ENCODE data around the gene SPHK1.
A peak's percentile ranks its signal among the peaks of the same experiment; 100 is the strongest.

Gene SPHK1

GRCh38 chr17:76376318-76377133 is 7.9 kb upstream of the SPHK1 start:
- ATAC-seq (no peak), DNase-seq (no peak)
- Mint-ChIP-seq H3K4me3 (no peak overlapping the region), H3K9me3 (no peaks in the 10 kb centered on the region), H3K27ac (no peak overlapping the region), H3K27me3 (peaks cover 9% of the 10 kb centered on the region), H3K4me1 (no peaks in the 10 kb centered on the region)

- no peak overlapping the region for H3K27ac Mint-ChIP-seq
- DNase-seq (no peak), ATAC-seq (no peak)
- H3K9me3 Mint-ChIP-seq = no peaks in the 10 kb centered on the region
- peaks cover 9% of the 10 kb centered on the region for H3K4me1 Mint-ChIP-seq
- H3K4me3 Mint-ChIP-seq = no peak overlapping the region
- H3K27me3 Mint-ChIP-seq = peaks cover 20% of the 10 kb centered on the region
Observed at GRCh38 chr17:76378548-76379274, 5.7 kb upstream of the SPHK1 start.

DNA sequence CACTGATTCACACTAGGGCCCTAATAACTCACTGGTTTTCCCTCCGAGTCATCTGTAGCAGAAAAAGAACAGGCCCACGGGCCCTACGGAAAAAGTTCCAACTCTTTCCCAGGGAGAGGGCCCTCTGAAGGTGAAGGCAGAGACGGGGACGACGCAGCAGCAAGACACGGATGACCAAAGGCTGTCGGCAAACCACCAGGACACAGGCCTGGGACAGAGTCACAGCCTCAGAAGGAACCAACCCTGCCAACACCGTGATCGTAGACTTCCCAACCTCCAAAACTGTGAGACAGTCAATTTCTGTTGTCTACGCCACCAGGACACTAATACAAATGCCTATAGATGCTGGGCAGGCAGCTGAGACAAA is 5.2 kb upstream of the SPHK1 start:
- H3K4me1 Mint-ChIP-seq = peaks cover 12% of the 10 kb centered on the region
- H3K4me3 Mint-ChIP-seq = no peak overlapping the region
- DNase-seq (no peak), ATAC-seq (no peak)
- H3K27ac Mint-ChIP-seq = no peak overlapping the region
- H3K27me3 Mint-ChIP-seq = peaks cover 20% of the 10 kb centered on the region
- H3K9me3 Mint-ChIP-seq = no peaks in the 10 kb centered on the region

- no peaks in the 10 kb centered on the region for H3K9me3 Mint-ChIP-seq
- DNase-seq (no peak), ATAC-seq (no peak)
- peaks cover 20% of the 10 kb centered on the region for H3K27me3 Mint-ChIP-seq
- peaks cover 12% of the 10 kb centered on the region for H3K4me1 Mint-ChIP-seq
- H3K4me3 Mint-ChIP-seq = no peak overlapping the region
- no peak overlapping the region for H3K27ac Mint-ChIP-seq
Observed at GRCh38 chr17:76379646-76380376, 4.6 kb upstream of the SPHK1 start.

- Mint-ChIP-seq H3K9me3 (no peaks in the 10 kb centered on the region), H3K4me1 (peaks cover 31% of the 10 kb centered on the region), H3K4me3 (peak overlapping the region in 1 of 2 donors; percentile 95), H3K27me3 (peaks cover 20% of the 10 kb centered on the region), H3K27ac (no peak overlapping the region)
- ATAC-seq = no peak
- no peak for DNase-seq
Observed at GRCh38 chr17:76381633-76382350, 2.6 kb upstream of the SPHK1 start.

- Mint-ChIP-seq H3K9me3 (no peaks in the 10 kb centered on the region), H3K4me1 (peaks cover 36% of the 10 kb centered on the region), H3K4me3 (peak overlapping the region; percentile 95 to 98), H3K27me3 (peaks cover 20% of the 10 kb centered on the region), H3K27ac (peak overlapping the region; percentile 71 to 72)
- DNase-seq (peak in 1 of 2 donors; percentile 24), ATAC-seq (no peak)
Observed at GRCh38 chr17:76382351-76382802, 2.0 kb upstream of the SPHK1 start.

DNA sequence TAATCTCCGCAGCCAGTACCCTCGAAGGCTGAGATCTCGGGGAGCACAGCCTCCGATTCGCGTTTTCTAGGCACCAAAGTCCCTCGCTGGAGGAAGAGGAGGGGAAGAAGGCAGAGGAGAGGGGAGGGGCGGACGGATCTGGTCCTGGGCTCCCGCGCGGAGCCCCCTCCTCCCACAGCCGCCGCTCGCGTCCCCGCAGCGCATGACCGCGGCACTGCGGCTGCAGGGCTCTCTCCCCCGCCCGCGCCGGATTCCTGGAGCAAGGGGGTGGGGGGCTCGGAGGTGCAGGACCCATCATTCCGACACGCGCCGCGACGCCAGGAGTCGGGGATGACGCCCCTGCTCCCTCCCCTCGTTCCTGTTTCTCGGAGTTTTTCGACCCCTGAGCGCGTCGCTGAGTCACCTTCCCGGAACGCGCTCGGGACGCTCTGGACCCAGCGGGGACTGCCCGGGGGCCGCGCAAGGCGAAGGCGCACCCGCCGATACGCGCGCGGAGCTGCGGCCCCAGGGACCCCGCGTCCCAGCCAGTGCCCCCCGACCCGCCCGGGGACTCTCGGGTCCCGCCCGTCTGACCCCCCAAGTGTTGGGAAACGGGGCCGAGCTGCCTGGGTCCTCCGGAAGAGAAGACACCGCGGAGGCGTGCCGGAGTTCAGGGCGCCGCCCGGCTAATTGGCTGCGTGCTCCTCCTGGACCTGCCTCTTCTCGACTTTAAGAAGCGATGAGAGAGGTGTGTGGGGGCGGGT is 1.4 kb upstream of the SPHK1 start:
- Mint-ChIP-seq H3K4me1 (peaks cover 37% of the 10 kb centered on the region), H3K9me3 (no peaks in the 10 kb centered on the region), H3K27ac (peak overlapping the region; percentile 71 to 72), H3K4me3 (peak overlapping the region; percentile 95 to 98), H3K27me3 (peaks cover 20% of the 10 kb centered on the region)
- ATAC-seq (peak; percentile 73), DNase-seq (peak; percentile 77 to 80)

DNA sequence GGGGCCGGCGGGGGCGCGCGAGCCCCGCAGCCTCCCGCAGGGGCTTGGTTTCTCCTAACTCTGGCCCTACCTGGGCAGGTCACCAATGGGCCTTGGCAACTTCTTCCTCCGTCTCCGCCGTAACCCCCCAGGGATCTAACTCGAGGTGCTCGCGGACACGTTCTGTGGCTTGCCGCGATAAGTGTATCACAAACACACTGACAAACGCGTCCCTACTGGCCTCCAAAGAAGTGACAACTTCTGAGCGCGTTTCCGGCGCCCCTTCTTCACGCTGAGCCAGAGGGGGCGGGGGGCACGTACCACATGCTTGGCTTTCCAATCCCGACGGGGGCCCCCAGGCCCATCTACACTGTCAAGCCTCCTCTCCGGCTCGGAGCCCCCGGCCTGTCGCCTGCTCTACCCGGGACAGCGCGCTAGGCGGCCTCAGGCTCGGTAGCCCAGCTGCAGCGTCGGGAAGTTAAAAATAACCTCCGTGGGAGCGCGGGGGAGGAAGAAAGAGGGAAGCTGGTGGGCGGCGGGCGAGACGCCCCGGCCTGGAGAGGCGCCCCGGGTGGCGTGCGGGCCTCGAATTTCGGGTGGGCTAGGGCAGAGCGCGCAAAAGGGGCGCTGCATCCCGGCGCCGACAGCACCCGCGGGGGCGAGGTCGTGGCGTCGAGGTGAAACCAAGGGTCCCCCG is 725 bp upstream of the SPHK1 start:
- peak; percentile 71 to 74 for DNase-seq
- peak; percentile 54 for ATAC-seq

GRCh38 chr17:76384987-76385891 is 830 bp downstream of the SPHK1 start:
- H3K4me1 Mint-ChIP-seq = peaks cover 41% of the 10 kb centered on the region
- peak in 1 of 2 donors; percentile 51 for DNase-seq
- H3K27me3 Mint-ChIP-seq = peaks cover 20% of the 10 kb centered on the region
- no peaks in the 10 kb centered on the region for H3K9me3 Mint-ChIP-seq
- H3K4me3 Mint-ChIP-seq = peak overlapping the region; percentile 80
- no peak for ATAC-seq
- H3K27ac Mint-ChIP-seq = no peak overlapping the region

More for the DNA sequence above, 725 bp upstream of the SPHK1 start:
- Mint-ChIP-seq H3K9me3 (no peaks in the 10 kb centered on the region), H3K4me3 (peak overlapping the region; percentile 95 to 98), H3K4me1 (peaks cover 37% of the 10 kb centered on the region), H3K27ac (peak overlapping the region; percentile 87 to 95), H3K27me3 (peaks cover 20% of the 10 kb centered on the region)

GRCh38 chr17:76385892-76386786 is 1.7 kb downstream of the SPHK1 start:
- peak; percentile 39 for ATAC-seq

DNA sequence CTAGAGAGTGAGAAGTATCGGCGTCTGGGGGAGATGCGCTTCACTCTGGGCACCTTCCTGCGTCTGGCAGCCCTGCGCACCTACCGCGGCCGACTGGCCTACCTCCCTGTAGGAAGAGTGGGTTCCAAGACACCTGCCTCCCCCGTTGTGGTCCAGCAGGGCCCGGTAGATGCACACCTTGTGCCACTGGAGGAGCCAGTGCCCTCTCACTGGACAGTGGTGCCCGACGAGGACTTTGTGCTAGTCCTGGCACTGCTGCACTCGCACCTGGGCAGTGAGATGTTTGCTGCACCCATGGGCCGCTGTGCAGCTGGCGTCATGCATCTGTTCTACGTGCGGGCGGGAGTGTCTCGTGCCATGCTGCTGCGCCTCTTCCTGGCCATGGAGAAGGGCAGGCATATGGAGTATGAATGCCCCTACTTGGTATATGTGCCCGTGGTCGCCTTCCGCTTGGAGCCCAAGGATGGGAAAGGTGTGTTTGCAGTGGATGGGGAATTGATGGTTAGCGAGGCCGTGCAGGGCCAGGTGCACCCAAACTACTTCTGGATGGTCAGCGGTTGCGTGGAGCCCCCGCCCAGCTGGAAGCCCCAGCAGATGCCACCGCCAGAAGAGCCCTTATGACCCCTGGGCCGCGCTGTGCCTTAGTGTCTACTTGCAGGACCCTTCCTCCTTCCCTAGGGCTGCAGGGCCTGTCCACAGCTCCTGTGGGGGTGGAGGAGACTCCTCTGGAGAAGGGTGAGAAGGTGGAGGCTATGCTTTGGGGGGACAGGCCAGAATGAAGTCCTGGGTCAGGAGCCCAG is 2.8 kb downstream of the SPHK1 start:
- Mint-ChIP-seq H3K4me1 (peaks cover 41% of the 10 kb centered on the region), H3K4me3 (peak overlapping the region in 1 of 2 donors; percentile 80), H3K27me3 (peaks cover 4% of the 10 kb centered on the region), H3K27ac (no peak overlapping the region), H3K9me3 (no peaks in the 10 kb centered on the region)
- DNase-seq (no peak), ATAC-seq (no peak)

More at GRCh38 chr17:76385892-76386786, 1.7 kb downstream of the SPHK1 start:
- peak overlapping the region in 1 of 2 donors; percentile 59 for H3K27ac Mint-ChIP-seq
- peak overlapping the region; percentile 80 for H3K4me3 Mint-ChIP-seq
- H3K4me1 Mint-ChIP-seq = peaks cover 41% of the 10 kb centered on the region
- peaks cover 14% of the 10 kb centered on the region for H3K27me3 Mint-ChIP-seq
- no peaks in the 10 kb centered on the region for H3K9me3 Mint-ChIP-seq
- DNase-seq = peak; percentile 87 to 88
